Erythroblast (primary cell): Measurements from ENCODE around the gene PLA2R1.
A peak's percentile ranks its signal among the peaks of the same experiment; 100 is the strongest.

Experiments
- DNase-seq, 2 experiments: peaks; one replicate each; lab custom pipeline; 2025; lab: John Stamatoyannopoulos, UW
- GATA1 ChIP-seq: IDR thresholded peaks from 2 replicates; pipeline ENCODE4 v1.6.1; 2011; ENCODE audit warnings: low read depth, mild to moderate bottlenecking, control low read depth, low read length, moderate library complexity
- POLR2A ChIP-seq: IDR thresholded peaks from 2 replicates; pipeline ENCODE4 v1.6.1; 2011; ENCODE audit warnings: mild to moderate bottlenecking, low read length

PLA2R1 gene

GRCh38 chr2:160062292-160063005, at the start of gene PLA2R1:
Gene PLA2R1, minus strand, starts transcription at chr2:160062615. Its CDS starts 212 bp downstream, at chr2:160062403.
- TF ChIP-seq POLR2A = no peak
- no peak for TF ChIP-seq GATA1
- DNase-seq = no peak

- TF ChIP-seq GATA1 = no peak
- TF ChIP-seq POLR2A = no peak
- DNase-seq = no peak
Measured at GRCh38 chr2:160110674-160111239, 48.3 kb upstream of the PLA2R1 start.

- peak; percentile 48 to 68 for DNase-seq
- TF ChIP-seq POLR2A (no peak), GATA1 (no peak)
Measured at GRCh38 chr2:160109939-160110673, 47.7 kb upstream of the PLA2R1 start.

- no peak for DNase-seq
- no peak for TF ChIP-seq POLR2A
- no peak for TF ChIP-seq GATA1
Measured at GRCh38 chr2:160109243-160109642, 46.8 kb upstream of the PLA2R1 start.

GRCh38 chr2:160108646-160109045, 46.2 kb upstream of the PLA2R1 start:
- no peak for DNase-seq
- TF ChIP-seq POLR2A (no peak), GATA1 (no peak)

- no peak for DNase-seq
- TF ChIP-seq GATA1 (no peak), POLR2A (no peak)
Measured at GRCh38 chr2:160105366-160105765, 43.0 kb upstream of the PLA2R1 start.

- TF ChIP-seq GATA1 (no peak), POLR2A (no peak)
- no peak for DNase-seq
Measured at GRCh38 chr2:160104115-160104514, 41.7 kb upstream of the PLA2R1 start.

- TF ChIP-seq POLR2A = no peak
- DNase-seq = no peak
Measured at GRCh38 chr2:160097326-160097725, 34.9 kb upstream of the PLA2R1 start.

GRCh38 chr2:160096409-160096808, 34.0 kb upstream of the PLA2R1 start:
- DNase-seq = no peak
- TF ChIP-seq GATA1 = no peak

GRCh38 chr2:160092445-160092844, 30.0 kb upstream of the PLA2R1 start:
- TF ChIP-seq GATA1 (no peak), POLR2A (no peak)
- DNase-seq = no peak

- DNase-seq = no peak
- TF ChIP-seq POLR2A (no peak), GATA1 (no peak)
Measured at GRCh38 chr2:160091381-160091780, 29.0 kb upstream of the PLA2R1 start.

- peak; percentile 26 to 54 for DNase-seq
Measured at GRCh38 chr2:160087854-160088745, 25.7 kb upstream of the PLA2R1 start.

GRCh38 chr2:160085662-160086061, 23.2 kb upstream of the PLA2R1 start:
- peak; percentile 1 to 20 for DNase-seq
- no peak for TF ChIP-seq GATA1
- no peak for TF ChIP-seq POLR2A

More at GRCh38 chr2:160087854-160088745, 25.7 kb upstream of the PLA2R1 start:
- TF ChIP-seq POLR2A (no peak), GATA1 (no peak)
